Raji (cell line): Measurements from ENCODE around the gene ALLC.

ENCODE experiments used
- POLR2A ChIP-seq: IDR thresholded peaks from 2 replicates; pipeline ENCODE4 v1.6.1; 2011; ENCODE audit warnings: low read depth, low read length, control low read depth; ENCODE audit not compliant: insufficient read depth

The ALLC gene

GRCh38 chr2:3742743-3743508 lies 84.9 kb downstream of the ALLC start:
- no peak for TF ChIP-seq POLR2A

DNA sequence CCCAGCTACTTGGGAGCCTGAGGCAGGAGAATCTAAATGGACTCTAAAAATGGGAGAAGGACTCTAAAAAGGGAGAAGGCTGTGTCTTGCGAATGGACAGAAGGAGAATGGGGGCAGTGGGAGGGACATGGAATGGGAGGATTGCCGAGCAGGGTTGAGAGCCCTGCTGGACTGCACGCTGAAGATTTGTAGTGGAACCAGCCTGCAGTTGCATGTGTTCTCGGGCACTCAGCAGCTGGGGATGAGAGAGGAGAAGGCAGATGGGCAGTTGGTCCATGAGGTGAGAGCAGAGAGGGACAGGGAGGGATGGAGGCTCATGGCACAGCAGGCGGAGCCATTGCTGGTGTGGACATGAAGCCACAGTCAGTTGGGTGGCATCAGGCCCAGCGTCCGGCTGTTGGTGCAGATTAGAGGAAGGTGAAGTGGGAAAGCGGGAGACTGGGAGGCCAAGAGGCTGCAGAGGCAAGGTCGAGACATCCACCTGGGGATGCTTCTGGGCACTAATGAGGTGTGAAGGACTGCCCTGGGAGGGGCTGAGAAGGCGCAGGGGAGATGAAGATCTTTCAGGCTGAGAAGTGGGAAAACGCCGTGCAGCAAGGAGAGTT lies 86.1 kb downstream of the ALLC start:
- TF ChIP-seq POLR2A = no peak

DNA sequence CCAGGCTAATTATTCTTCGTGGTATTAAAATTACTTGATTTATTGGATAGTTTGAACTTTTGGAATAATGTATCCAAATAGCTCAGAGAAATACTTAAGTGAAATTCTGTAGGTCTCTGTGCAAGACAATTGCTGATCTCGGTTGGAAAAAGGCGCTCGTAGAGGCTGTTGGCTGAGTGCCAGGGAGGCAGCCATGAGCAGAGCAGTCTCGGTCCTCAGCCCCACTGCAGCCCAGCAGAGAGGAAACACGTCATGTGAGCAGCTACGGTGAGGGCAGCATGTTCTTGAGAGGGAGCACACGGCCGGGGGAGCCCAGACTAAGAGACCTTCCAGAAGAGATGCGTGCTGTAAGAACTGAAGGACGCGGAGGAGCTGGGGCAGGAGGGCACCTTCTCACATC lies 87.9 kb downstream of the ALLC start:
- TF ChIP-seq POLR2A = no peak

DNA sequence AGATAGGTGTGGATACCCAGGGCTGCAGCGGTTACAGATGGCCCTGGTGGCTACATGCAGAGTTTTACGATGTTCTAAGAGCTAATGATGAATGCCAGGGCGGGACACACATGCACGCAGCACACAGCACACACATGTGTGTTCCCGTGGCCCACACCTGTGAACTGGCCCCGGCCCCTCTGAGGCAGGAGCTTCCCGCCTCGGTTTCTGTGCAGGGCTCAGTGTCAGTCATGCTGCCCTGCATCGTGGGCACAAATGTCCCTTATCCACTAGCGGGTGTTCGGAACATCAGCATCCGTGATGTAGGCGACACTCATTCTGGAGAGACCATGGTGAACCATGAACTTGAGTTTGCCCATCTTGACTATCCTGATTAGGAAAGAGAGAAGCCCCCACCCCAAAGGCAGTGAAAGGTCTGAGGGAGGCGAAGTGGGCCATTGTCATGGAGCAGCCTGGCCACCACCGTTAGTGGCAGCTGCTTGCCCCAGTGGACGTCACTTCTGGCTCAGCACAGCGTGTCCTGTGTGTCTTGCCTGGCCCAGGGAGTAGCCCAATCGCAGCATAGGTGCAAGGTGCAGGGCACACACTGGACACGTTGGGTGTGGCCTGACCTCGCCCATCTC lies 89.1 kb downstream of the ALLC start:
- no peak for TF ChIP-seq POLR2A

GRCh38 chr2:3747826-3748225 lies 89.8 kb downstream of the ALLC start:
- TF ChIP-seq POLR2A = no peak

DNA sequence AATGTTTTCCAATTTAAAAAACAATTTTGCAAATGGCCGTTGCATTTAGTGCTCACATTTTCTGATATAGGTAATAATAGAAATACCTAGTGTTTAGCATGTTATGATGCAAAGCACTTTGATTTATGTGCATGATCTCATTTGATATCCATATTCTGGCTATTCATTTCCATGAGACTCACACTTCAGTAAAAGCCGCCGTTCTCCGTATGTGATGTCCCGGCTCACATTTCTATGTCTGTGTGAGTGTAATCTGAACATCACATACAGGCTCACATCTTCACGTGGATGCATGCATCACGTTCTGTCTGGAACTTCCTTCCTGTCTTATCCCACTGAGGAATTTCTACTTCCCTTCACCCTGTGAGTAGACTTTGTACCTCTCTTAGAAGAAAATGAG lies 91.2 kb downstream of the ALLC start:
- TF ChIP-seq POLR2A = no peak

DNA sequence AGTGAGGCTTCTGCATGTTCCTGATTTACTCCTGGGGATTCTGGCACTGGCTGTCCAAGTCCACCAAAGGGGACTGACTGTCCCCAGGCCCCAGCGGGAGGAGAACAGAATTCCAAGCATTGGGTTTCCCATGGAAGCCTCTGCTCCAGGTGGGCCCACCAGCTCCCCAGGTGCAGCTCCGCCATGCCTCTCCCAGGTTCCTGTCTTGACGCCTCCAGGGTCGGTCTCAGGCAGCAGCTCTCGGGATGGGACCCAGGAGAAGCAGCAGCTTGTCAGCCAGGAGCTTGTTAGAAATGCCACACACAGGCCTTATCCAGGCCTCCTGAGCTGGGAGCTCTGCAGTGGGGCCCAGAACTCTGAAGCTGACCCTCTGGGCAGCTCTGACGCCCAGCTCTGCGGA lies 93.3 kb downstream of the ALLC start:
- TF ChIP-seq POLR2A = no peak

- no peak for TF ChIP-seq POLR2A
These were observed 93.8 kb downstream of the ALLC start for GRCh38 chr2:3751806-3752205.
